ENCODE data around the gene TMEM18.

TMEM18 gene

DNA sequence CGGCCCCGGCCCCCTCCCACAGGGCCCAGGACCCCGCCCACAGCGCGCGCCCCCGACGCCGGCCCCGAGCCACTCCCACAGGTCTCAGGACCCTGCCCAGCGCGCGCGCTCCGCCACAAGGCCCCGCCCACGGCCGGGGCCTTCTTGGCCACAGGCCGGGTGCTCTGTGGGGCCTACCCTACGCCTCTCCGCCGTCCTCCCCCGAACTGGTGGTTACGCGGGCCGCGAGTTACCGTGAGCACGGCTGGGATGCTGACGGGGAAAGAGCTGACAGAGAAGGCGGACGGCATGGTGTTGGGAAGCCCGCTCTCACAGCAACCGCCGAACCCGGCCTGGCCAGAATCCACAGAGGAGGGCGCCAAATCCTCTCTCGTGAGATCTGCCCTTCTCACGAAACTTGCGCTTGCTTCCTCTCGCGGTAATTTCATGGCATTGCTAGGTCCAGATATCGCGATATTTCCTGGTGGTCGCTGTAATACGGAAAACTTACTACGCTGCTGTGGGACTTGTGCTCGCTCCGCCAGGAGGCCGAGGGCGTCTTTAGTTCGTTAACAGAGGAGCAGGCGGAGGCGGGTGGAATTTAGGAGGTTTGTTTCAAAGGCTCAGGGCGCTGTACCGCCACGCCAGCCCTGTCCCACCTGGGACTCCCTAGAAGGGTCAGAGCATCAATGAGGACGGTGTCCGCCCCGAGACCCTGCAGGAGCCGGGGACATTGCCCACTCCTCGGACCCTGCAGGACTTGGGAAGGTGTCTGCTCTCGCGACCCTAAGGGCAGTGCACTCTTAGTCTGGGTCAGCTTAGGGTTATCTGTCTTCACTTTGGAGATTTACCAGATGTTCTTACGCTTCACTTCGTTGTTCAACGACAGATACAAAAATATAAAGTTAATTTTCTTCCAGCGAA, at the start of gene TMEM18:
TSS of gene TMEM18 (minus strand) at position 351 of the 903 bp plus-strand sequence. CDS start at position 290, 61 bp downstream.
- in situ Hi-C loops (cut with MboI; ENCODE audit: low sequenced_read_pairs), result no loop called here

DNA sequence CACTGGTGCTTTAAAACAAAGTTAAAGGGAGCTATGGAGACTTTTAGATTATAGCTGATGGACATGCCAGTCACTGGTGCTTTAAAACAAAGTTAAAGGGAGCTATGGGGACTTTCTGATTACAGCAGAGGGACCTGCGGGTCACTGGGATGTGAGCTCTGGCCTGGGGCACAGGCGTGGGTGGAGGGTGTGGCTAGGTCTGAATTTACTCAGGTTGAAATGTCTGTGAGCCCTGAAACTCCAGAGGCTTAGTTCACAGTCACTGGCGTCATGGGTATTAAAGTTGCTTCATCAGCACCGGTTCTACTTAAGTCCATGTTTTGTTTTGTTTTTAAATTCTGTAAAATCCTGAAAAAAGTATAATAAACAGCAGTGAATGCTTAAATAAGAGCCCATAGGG, 49.0 kb upstream of the TMEM18 start:
- in situ Hi-C loops (cut with MboI; ENCODE audit: low sequenced_read_pairs), result no loop called here

DNA sequence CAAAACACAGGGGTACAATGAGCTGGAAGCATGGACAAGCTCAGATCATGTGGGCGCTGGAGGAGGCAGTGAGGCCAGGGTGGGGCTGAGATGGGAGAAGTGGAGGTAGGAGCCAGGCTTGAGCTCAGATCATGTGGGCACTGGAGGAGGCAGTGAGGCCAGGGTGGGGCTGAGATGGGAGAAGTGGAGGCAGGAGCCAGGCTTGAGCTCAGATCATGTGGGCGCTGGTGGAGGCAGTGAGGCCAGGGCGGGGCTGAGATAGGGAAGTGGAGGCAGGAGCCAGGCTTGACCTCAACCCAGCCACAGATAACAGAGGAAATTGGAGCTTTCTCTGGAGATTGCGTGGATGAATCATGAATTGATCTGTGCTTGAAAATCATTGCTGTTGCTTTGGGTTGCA, 48.3 kb upstream of the TMEM18 start:
- in situ Hi-C loops (cut with MboI; ENCODE audit: low sequenced_read_pairs), result no loop called here

DNA sequence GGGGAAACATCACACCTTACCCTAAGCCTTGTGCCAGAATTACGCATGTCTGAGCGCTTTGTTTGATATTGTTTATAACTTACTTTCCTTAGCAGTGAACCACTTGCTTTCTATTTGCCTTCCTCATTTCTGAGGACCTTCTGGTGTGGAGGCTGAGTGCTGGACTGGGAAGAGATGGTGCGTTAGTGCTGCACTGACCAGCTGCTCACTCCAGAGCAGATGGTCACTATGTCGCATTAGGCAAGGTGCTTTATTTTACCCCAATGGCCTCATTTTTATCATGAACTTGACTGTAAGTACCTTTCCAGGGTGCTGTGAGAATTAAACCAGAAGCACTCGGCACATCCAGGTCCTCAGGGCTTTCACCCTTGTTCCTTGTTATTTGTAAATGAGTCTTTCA, 46.6 kb upstream of the TMEM18 start:
- in situ Hi-C loops (cut with MboI; ENCODE audit: low sequenced_read_pairs), result loop anchor here (25.0 kb wide), 1 partner anchor 839 kb away; no protein-coding TSS in a partner anchor

DNA sequence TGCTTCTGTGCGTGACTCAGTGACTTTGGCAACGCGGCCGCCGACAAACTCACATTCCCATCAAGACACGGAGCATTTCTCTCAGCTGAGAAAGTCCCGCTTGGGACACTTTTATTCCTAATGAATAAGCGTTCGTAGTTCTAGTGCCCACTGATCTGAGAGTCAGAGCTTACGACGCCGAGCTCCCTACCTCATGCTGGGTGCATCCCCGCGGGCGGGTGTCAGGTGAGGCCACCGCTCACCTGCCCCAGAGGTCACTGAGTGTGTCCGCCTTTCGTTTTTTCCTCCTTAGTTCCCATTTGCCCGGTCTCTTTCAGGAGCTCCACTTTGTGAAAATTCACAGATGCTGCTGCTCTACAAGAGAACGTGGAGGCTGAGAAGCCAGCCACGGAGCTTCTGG, 43.6 kb upstream of the TMEM18 start:
- in situ Hi-C loops (cut with MboI; ENCODE audit: low sequenced_read_pairs), result loop anchor here (25.0 kb wide), 1 partner anchor 841 kb away; no protein-coding TSS in a partner anchor

GRCh38 chr2:719734-720133, 42.5 kb upstream of the TMEM18 start:
- in situ Hi-C loops (cut with MboI; ENCODE audit: low sequenced_read_pairs), result loop anchor here (25.0 kb wide), 1 partner anchor 843 kb away; no protein-coding TSS in a partner anchor

GRCh38 chr2:719191-719590, 42.0 kb upstream of the TMEM18 start:
- in situ Hi-C loops (cut with MboI; ENCODE audit: low sequenced_read_pairs), result loop anchor here (25.0 kb wide), 1 partner anchor 843 kb away; no protein-coding TSS in a partner anchor

- in situ Hi-C loops (cut with MboI; ENCODE audit: low sequenced_read_pairs), result loop anchor here (25.0 kb wide), 1 partner anchor 845 kb away; no protein-coding TSS in a partner anchor
Observed at GRCh38 chr2:717661-718060, 40.5 kb upstream of the TMEM18 start.

- in situ Hi-C loops (cut with MboI; ENCODE audit: low sequenced_read_pairs), result loop anchor here (25.0 kb wide), 1 partner anchor 846 kb away; no protein-coding TSS in a partner anchor
Observed at GRCh38 chr2:715854-716560, 38.8 kb upstream of the TMEM18 start.

- in situ Hi-C loops (cut with MboI; ENCODE audit: low sequenced_read_pairs), result loop anchor here (25.0 kb wide), 1 partner anchor 847 kb away; no protein-coding TSS in a partner anchor
Observed at GRCh38 chr2:715038-715437, 37.8 kb upstream of the TMEM18 start.

GRCh38 chr2:714005-714741, 37.0 kb upstream of the TMEM18 start:
- in situ Hi-C loops (cut with MboI; ENCODE audit: low sequenced_read_pairs), result loop anchor here (25.0 kb wide), 1 partner anchor 848 kb away; no protein-coding TSS in a partner anchor

GRCh38 chr2:710867-711665, 33.9 kb upstream of the TMEM18 start:
- in situ Hi-C loops (cut with MboI; ENCODE audit: low sequenced_read_pairs), result loop anchor here (25.0 kb wide), 1 partner anchor 851 kb away; no protein-coding TSS in a partner anchor

GRCh38 chr2:709138-709765, 32.0 kb upstream of the TMEM18 start:
- in situ Hi-C loops (cut with MboI; ENCODE audit: low sequenced_read_pairs), result loop anchor here (25.0 kb wide), 1 partner anchor 853 kb away; no protein-coding TSS in a partner anchor

DNA sequence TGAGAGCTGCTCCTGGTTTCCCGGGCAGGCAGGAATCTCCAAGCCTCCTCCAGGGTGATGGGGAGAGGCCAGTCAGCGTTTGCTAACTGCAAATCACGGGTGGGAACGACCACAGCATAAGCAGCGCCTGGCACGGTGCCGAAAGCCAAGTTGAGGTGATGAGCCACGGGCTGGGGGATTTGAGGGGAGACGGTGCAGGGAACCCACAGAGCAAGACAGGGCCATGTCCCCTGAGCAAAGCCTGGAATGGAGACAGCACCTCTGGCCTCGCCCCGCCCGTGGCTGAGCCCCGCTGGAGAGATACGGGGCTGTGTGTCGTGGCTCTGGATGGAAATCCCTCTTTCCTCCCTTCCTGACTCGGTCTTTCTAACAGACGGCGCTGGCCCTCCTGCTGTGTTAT, 31.5 kb upstream of the TMEM18 start:
- in situ Hi-C loops (cut with MboI; ENCODE audit: low sequenced_read_pairs), result loop anchor here (25.0 kb wide), 1 partner anchor 854 kb away; no protein-coding TSS in a partner anchor

- in situ Hi-C loops (cut with MboI; ENCODE audit: low sequenced_read_pairs), result loop anchor here (25.0 kb wide), 1 partner anchor 856 kb away; no protein-coding TSS in a partner anchor
Observed at GRCh38 chr2:705971-706511, 28.8 kb upstream of the TMEM18 start.

GRCh38 chr2:702765-703164, 25.6 kb upstream of the TMEM18 start:
- in situ Hi-C loops (cut with MboI; ENCODE audit: low sequenced_read_pairs), result loop anchor here (25.0 kb wide), 1 partner anchor 860 kb away; no protein-coding TSS in a partner anchor

DNA sequence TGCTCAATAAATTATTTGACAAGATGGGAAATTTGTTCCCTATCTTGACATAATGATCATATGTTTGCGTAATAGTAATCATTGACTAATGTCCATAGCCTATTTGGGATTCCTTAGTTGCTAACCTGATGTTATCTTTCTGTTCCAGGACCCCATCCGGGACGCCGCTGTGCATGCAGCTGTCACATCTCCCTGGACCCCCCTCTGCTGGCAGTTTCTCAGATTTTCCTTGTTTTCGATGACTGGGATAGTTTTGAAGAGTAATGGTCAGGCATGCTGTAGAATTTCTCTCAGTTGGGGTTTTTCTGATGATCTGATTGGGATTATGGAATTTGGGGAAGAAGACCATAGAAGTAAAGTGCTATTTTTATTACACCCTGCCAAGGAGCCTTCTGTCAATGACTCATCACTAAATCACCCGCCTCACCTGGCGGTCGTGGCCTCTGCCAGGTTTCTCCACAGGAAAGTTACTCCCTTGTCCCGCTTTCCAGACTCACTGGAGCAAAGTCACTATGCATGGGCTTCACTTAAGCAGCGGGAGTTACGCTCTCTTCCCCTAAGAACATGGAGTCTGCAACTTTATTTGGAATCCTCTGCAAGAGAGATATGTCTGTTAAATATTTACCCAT, 19.9 kb upstream of the TMEM18 start:
- in situ Hi-C loops (cut with MboI; ENCODE audit: low sequenced_read_pairs), result no loop called here

DNA sequence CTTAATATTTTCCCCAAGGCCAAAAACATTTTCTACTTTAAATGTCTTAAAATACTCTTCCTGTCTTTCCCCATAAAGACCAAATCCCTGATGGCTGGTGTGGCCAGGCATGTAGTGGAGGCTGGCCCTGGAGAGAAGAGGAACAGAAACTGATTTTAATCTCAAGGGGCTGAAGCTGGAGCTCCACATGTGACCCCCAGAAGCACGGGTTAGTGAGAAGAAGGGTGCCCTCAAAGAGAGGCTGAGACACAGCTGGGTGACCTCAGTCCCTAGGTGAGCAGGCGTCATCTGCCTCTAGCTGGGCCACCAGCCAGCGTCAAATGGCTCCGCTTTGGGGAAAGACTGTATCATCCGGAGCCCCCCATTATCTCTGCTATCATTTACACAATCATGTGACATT, 19.3 kb upstream of the TMEM18 start:
- in situ Hi-C loops (cut with MboI; ENCODE audit: low sequenced_read_pairs), result no loop called here
